Ovary (tissue), 9 donors: Measurements from ENCODE around the gene DOHH. TPM values are rescaled to one million over a fixed set of nuclear protein-coding genes. Genes with fewer than 3 reads are reported as not detected.
"Not testable (repeated sequence)": the region's sequence is repeated elsewhere in the genome, so short reads cannot be mapped to it uniquely, and the experiment has no call there.

Experiments
- DNase-seq, 5 donors: peaks; one replicate each; pipeline ENCODE4 v3.0.0-alpha.2; 2019 to 2020
- H3K27ac ChIP-seq, 2 donors: fragments of 200-600 bp; one replicate each; pipeline versions ENCODE4 v1.5.1 to v1.8.0; 2019 to 2022
- H3K27me3 ChIP-seq: fragments of 200-600 bp; one replicate; pipeline ENCODE4 v1.8.0; 2022
- H3K36me3 ChIP-seq: fragments of 200-600 bp; sonication (generic); one replicate; pipeline ENCODE4 v1.5.1; 2019
- H3K4me1 ChIP-seq: one replicate; pipeline ENCODE4 v1.8.1; 2013; ENCODE audit warnings: mild to moderate bottlenecking, moderate library complexity; ENCODE audit not compliant: insufficient read depth
- H3K4me3 ChIP-seq: fragments of 200-600 bp; sonication (generic); one replicate; pipeline ENCODE4 v1.5.1; 2017
- H3K9me3 ChIP-seq, 2 donors: fragments of 200-600 bp in 1 of 2; sonication (generic) in 1 of 2; one replicate each; pipeline versions ENCODE4 v1.5.1 to v1.8.1; 2013 to 2019; ENCODE audit warnings: mild to moderate bottlenecking in 1 of 2, moderate library complexity in 1 of 2
- EP300 ChIP-seq: sonication (generic); formaldehyde crosslinking; IDR thresholded peaks from one replicate; pipeline ENCODE4 v1.6.1; 2017; ENCODE audit warnings: antibody characterized with exemption
- POLR2A ChIP-seq: fragments of 450-650 bp; IDR thresholded peaks from one replicate; pipeline ENCODE4 v1.6.1; 2017; ENCODE audit warnings: antibody characterized with exemption, mild to moderate bottlenecking, moderate library complexity
- WGBS, 3 donors: extraction: QIAGEN DNeasy Blood & Tissue Kit in 1 of 3; methylation state at CpG; one replicate each; pipeline versions ENCODE4 v1.1.5 to v1.1.7; 2013 to 2017; 5-methylcytosine and 5-hydroxymethylcytosine counted together
- intact Hi-C, 4 donors: fragments of 100-400 bp; cut with DNase I; formaldehyde crosslinking; loops; one replicate each; pipeline versions ENCODE4 v1.11.0 to v1.15.1; 2022 to 2023
- polyA plus RNA-seq, 2 donors: library from polyadenylated mRNA; stranded (reverse); fragments of 200-250 nt in 1 of 2; fragments of 350-450 nt in 1 of 2; fragmentation: Illumina TruSeq in 1 of 2; extraction: RNeasy Lipid Tissue Mini Kit (QIAGEN cat#74804) in 1 of 2; gene quantifications; one replicate each; pipeline ENCODE4 v1.2.3, GENCODE V29; 2013 to 2014
- total RNA-seq, 7 donors: library from RNA; depleted of rRNA in 2 of 7; stranded (reverse); fragments of >200 nt in 2 of 7; fragmentation: NEBNext Ultra II Directional in 3 of 7; extraction: Animal tissue kit (Norgen Biotek cat#: 25700) in 3 of 7; gene quantifications; one replicate each; pipeline versions ENCODE4 v1.1.0 to v1.2.4, GENCODE V29; 2016 to 2023
- TF ChIP-seq, protein P1 (sequence below), 3 donors: fragments of 450-650 bp in 2 of 3; fragments of 200-600 bp in 1 of 3; IDR thresholded peaks; one replicate each; pipeline versions ENCODE4 v1.5.1 to v1.8.0; 2016 to 2022; ENCODE audit warnings: antibody characterized with exemption in 3 of 3, mild to moderate bottlenecking in 1 of 3
- donor health status: DM: no; HTN: no; CAD: no; lungs with moderate emphysema.
- donor health status: DM: no; HTN: no; CAD: no.
- donor health status: Bipolar disorder and iron deficiency.
- donor health status: DM: yes; HTN: yes; CAD: no.
- donor health status: DM: no; HTN: no; CAD: no.
- donor health status: DM: yes; HTN: yes; CAD: no.

DOHH gene
- total and polyA plus RNA-seq, 9 donors = 7.1 to 14.5 (median 8.5) TPM; not detected in 1

DNA sequence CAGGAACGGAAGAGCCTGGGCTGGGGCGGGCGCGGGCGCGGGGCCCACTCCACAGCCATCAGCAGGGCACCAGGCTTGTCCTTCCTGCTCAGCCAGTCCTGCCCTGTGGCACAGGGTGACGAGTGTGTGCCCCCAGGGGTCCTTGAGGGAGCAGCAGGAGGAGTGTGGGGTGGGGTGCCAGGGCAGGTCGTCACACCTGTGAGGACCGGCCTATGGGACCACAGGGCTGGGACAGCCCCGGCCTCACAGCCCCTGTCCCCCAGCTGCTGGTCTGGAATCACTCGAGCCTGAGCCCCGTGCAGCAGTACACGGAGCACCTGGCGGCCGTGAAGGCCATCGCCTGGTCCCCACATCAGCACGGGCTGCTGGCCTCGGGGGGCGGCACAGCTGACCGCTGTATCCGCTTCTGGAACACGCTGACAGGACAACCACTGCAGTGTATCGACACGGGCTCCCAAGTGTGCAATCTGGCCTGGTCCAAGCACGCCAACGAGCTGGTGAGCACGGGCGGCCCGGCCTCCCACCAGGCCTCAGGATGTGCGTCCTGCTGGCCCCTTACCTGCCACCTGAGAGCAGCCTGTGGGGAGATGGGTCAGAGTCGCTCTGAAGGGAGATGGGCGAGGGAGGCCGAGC, 31.8 kb upstream of the DOHH start:
- 90 to 91% (median 91%) methylated on average over 31 to 33 of the region's 33 CpGs for WGBS, 3 donors
- no peaks in the 10 kb centered on the region for H3K27me3 ChIP-seq
- no peak overlapping the region for H3K4me3 ChIP-seq
- no peak overlapping the region for H3K27ac ChIP-seq
- peaks cover 8% of the 10 kb centered on the region for H3K4me1 ChIP-seq
- TF ChIP-seq POLR2A (no peak), EP300 (no peak)
- TF ChIP-seq, protein P1, sequence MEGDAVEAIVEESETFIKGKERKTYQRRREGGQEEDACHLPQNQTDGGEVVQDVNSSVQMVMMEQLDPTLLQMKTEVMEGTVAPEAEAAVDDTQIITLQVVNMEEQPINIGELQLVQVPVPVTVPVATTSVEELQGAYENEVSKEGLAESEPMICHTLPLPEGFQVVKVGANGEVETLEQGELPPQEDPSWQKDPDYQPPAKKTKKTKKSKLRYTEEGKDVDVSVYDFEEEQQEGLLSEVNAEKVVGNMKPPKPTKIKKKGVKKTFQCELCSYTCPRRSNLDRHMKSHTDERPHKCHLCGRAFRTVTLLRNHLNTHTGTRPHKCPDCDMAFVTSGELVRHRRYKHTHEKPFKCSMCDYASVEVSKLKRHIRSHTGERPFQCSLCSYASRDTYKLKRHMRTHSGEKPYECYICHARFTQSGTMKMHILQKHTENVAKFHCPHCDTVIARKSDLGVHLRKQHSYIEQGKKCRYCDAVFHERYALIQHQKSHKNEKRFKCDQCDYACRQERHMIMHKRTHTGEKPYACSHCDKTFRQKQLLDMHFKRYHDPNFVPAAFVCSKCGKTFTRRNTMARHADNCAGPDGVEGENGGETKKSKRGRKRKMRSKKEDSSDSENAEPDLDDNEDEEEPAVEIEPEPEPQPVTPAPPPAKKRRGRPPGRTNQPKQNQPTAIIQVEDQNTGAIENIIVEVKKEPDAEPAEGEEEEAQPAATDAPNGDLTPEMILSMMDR (IDR thresholded peaks at IDR 0.05) = no peak
- intact Hi-C loops = no loop called here
- peak in 2 of 5 donors; percentile 19 to 38 for DNase-seq
- no peaks in the 10 kb centered on the region for H3K9me3 ChIP-seq
- H3K36me3 ChIP-seq = no peaks in the 10 kb centered on the region

DNA sequence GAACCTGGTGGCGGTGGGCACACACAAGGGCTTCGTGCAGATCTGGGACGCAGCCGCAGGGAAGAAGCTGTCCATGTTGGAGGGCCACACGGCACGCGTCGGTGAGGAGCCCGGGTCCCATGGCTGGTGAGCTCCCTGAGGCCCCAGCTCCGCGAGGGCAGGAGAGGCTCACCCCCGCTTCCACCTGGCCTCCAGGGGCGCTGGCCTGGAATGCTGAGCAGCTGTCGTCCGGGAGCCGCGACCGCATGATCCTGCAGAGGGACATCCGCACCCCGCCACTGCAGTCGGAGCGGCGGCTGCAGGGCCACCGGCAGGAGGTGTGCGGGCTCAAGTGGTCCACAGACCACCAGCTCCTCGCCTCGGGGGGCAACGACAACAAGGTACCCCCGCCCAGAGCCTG, 31.2 kb upstream of the DOHH start:
- TF ChIP-seq POLR2A = no peak
- TF ChIP-seq, protein P1 (IDR thresholded peaks at IDR 0.05) = no peak
- no peak for TF ChIP-seq EP300
- H3K27me3 ChIP-seq = no peaks in the 10 kb centered on the region
- H3K4me1 ChIP-seq = peaks cover 4% of the 10 kb centered on the region
- H3K27ac ChIP-seq = no peak overlapping the region
- no peak overlapping the region for H3K4me3 ChIP-seq
- no peaks in the 10 kb centered on the region for H3K9me3 ChIP-seq
- peak in 2 of 5 donors; percentile 27 to 35 for DNase-seq
- no peaks in the 10 kb centered on the region for H3K36me3 ChIP-seq
- intact Hi-C loops = no loop called here
- 88 to 90% (median 90%) methylated on average over 29 of the region's 29 CpGs for WGBS, 3 donors

DNA sequence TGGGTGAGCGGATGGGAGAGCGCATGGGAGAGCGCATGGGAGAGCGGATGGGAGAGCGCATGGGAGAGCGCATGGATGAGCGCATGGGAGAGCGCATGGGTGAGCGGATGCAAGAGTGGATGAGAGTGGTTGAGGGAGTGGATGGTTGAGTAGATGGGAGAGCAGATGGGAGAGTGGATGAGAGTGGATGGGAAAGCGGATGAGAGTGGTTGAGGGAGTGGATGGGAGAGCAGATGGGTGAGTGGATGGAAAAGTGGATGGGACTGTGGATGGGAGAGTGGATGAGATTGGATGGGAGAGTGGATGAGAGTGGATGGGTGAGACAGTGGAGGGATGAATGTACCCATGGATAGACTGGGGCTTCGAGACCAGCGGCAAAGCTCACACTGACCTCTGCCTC, 29.9 kb upstream of the DOHH start:
- no peak overlapping the region for H3K27ac ChIP-seq
- H3K4me3 ChIP-seq = no peak overlapping the region
- no peak for TF ChIP-seq EP300
- TF ChIP-seq POLR2A = no peak
- TF ChIP-seq, protein P1 (IDR thresholded peaks at IDR 0.05) = no peak
- intact Hi-C loops = no loop called here
- no peaks in the 10 kb centered on the region for H3K9me3 ChIP-seq
- H3K36me3 ChIP-seq = no peaks in the 10 kb centered on the region
- DNase-seq = no peak
- peaks cover 2% of the 10 kb centered on the region for H3K4me1 ChIP-seq
- no peaks in the 10 kb centered on the region for H3K27me3 ChIP-seq
- WGBS, 3 donors = 89 to 93% (median 92%) methylated on average over 12 of the region's 12 CpGs

DNA sequence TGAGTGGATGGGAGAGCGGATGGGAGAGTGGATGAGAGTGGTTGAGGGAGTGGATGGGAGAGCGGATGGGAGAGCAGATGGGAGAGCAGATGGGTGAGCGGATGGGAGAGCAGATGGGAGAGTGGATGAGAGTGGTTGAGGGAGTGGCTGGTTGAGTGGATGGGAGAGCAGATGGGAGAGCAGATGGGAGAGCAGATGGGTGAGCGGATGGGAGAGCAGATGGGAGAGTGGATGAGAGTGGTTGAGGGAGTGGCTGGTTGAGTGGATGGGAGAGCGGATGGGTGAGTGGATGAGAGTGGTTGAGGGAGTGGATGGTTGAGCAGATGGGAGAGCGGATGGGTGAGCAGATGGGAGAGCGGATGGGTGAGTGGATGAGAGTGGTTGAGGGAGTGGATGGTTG, 28.8 kb upstream of the DOHH start:
- intact Hi-C loops, H3K9me3 ChIP-seq, H3K4me1 ChIP-seq, H3K27me3 ChIP-seq, H3K36me3 ChIP-seq, H3K27ac ChIP-seq, H3K4me3 ChIP-seq, DNase-seq: not testable (repeated sequence)
- 93 to 99% (median 95%) methylated on average over 7 of the region's 7 CpGs for WGBS, 3 donors

DNA sequence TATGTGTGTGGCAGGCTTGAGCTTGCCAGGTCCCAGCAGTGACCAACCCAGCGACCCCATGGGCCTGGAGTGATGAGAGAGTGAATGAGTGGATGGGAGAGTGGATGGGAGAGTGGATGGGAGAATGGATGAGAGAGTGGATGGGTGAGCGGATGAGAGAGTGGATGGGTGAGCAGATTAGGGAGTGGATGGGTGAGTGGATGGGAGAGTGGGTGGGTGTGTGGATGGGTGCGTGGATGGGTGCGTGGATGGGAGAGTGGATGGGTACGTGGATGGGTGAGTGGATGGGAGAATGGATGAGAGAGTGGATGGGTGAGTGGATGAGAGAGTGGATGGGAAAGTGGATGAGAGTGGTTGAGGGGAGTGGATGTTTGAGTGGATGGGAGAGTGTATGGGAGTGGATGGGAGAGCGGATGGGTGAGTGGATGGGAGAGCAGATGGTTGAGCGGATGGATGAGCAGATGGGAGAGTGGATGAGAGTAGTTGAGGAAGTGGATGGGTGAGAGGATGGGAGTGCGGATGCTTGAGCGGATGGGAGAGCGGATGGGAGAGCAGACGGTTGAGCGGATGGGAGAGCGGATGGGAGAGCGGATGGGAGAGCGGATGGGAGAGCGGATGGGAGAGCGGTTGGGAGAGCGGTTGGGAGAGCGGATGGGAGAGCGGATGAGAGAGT, 28.2 kb upstream of the DOHH start:
- Histone ChIP-seq H3K36me3 (no peaks in the 10 kb centered on the region), H3K4me1 (peaks cover 2% of the 10 kb centered on the region), H3K27ac (no peak overlapping the region), H3K4me3 (no peak overlapping the region), H3K9me3 (no peaks in the 10 kb centered on the region), H3K27me3 (no peaks in the 10 kb centered on the region)
- DNase-seq = no peak
- TF ChIP-seq POLR2A (no peak), EP300 (no peak)
- TF ChIP-seq, protein P1 (IDR thresholded peaks at IDR 0.05) = no peak
- 90 to 94% (median 94%) methylated on average over 20 of the region's 20 CpGs for WGBS, 3 donors
- intact Hi-C loops = no loop called here
